ENCODE data around the gene ZBTB40.

Gene ZBTB40

DNA sequence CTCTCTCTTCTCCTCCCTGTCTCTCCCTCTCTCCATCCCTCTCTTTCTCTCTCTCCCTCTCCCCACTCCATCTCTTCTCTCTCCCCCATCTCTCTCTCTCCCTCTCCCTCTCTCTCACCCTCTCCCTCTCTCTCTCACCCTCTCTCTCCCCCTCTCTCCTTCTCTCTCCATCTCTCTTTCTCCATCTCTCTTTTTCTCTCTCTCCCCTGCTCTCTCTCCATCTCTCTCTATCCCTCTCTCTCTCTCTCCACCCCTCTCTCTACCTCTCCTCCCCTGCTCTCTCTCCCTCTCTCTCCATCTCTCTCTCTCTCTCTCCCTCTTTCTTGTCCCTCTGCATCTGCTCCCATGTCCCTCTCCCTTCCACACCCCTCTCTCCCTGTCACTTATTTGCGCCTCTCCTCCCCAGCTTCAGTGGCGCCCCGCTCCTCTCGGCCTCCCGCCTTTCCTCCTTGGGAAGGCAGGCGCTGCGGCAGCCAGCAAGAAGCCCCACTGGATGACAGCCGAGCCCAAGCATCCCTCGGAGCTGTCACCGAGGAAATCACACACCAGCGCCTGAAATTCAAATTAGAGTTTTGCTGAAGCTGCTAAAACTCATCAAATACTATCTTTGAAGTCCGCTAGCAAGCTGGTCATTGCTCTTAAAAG lies 96.3 kb downstream of the ZBTB40 start:
- DNase-seq (ENCODE audit: extremely low read depth, insufficient read length), result no peak
- no peaks in the 10 kb centered on the region for H3K36me3 ChIP-seq (ENCODE audit: control insufficient read depth, insufficient read depth, low read length)
- TF ChIP-seq CTCF (IDR thresholded peaks at IDR 0.05; ENCODE audit: insufficient read depth, low read length, poor library complexity, severe bottlenecking), result no peak
- no peak overlapping the region for H3K4me3 ChIP-seq (replicated peaks; ENCODE audit: low read depth, low read length)
- no peaks in the 10 kb centered on the region; the same call in 1 of the 2 replicates for H3K27me3 ChIP-seq (replicated peaks; ENCODE audit: control insufficient read depth, insufficient read depth, low read length)

GRCh38 chr1:22550021-22550420 lies 98.4 kb downstream of the ZBTB40 start:
- DNase-seq (ENCODE audit: extremely low read depth, insufficient read length), result no peak
- no peak for TF ChIP-seq CTCF (IDR thresholded peaks at IDR 0.05; ENCODE audit: insufficient read depth, low read length, poor library complexity, severe bottlenecking)
- Histone ChIP-seq H3K36me3 (ENCODE audit: control insufficient read depth, insufficient read depth, low read length) (no peaks in the 10 kb centered on the region), H3K4me3 (replicated peaks; ENCODE audit: low read depth, low read length) (no peak overlapping the region), H3K27me3 (replicated peaks; ENCODE audit: control insufficient read depth, insufficient read depth, low read length) (no peaks in the 10 kb centered on the region; the same call in none of the 2 replicates)

- Histone ChIP-seq H3K27me3 (replicated peaks; ENCODE audit: control insufficient read depth, insufficient read depth, low read length) (no peaks in the 10 kb centered on the region; the same call in none of the 2 replicates), H3K4me3 (replicated peaks; ENCODE audit: low read depth, low read length) (no peak overlapping the region), H3K36me3 (ENCODE audit: control insufficient read depth, insufficient read depth, low read length) (no peaks in the 10 kb centered on the region)
- DNase-seq (ENCODE audit: extremely low read depth, insufficient read length), result no peak
- TF ChIP-seq CTCF (IDR thresholded peaks at IDR 0.05; ENCODE audit: insufficient read depth, low read length, poor library complexity, severe bottlenecking), result no peak
These were observed 99.9 kb downstream of the ZBTB40 start for GRCh38 chr1:22551591-22551990.

DNA sequence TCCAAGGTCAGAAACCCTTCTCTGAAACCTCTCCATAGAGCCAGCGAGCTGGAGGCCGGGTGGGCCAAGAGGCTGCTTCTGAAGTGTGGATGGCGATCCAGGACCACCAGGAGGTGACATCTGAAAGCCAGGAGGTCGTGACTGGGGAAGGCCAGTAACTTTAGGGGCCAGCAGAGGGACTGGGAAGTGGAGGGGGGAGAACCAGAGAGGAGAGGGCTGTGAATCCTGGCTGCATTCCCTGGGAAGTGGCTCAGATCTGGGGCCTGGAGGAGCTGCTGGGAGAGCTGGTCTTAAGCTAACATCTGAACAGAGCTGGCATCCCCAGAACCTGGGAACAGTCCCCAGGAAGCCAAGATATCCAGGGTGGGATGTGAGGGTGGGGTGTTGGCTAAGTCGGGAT lies 100.4 kb downstream of the ZBTB40 start:
- no peaks in the 10 kb centered on the region; the same call in none of the 2 replicates for H3K27me3 ChIP-seq (replicated peaks; ENCODE audit: control insufficient read depth, insufficient read depth, low read length)
- no peak for DNase-seq (ENCODE audit: extremely low read depth, insufficient read length)
- H3K36me3 ChIP-seq (ENCODE audit: control insufficient read depth, insufficient read depth, low read length), result no peaks in the 10 kb centered on the region
- TF ChIP-seq CTCF (IDR thresholded peaks at IDR 0.05; ENCODE audit: insufficient read depth, low read length, poor library complexity, severe bottlenecking), result no peak
- H3K4me3 ChIP-seq (replicated peaks; ENCODE audit: low read depth, low read length), result no peak overlapping the region

GRCh38 chr1:22553104-22553880 lies 101.6 kb downstream of the ZBTB40 start:
- Histone ChIP-seq H3K4me3 (replicated peaks; ENCODE audit: low read depth, low read length) (no peak overlapping the region), H3K27me3 (replicated peaks; ENCODE audit: control insufficient read depth, insufficient read depth, low read length) (peaks cover 1% of the 10 kb centered on the region), H3K36me3 (ENCODE audit: control insufficient read depth, insufficient read depth, low read length) (no peaks in the 10 kb centered on the region)
- DNase-seq (ENCODE audit: extremely low read depth, insufficient read length), result no peak
- TF ChIP-seq CTCF (IDR thresholded peaks at IDR 0.05; ENCODE audit: insufficient read depth, low read length, poor library complexity, severe bottlenecking), result no peak

All from GM06990 (cell line).